Ishikawa (cell line): ENCODE measurements around the gene R3HDML.

Experiments
- CEBPB ChIP-seq: IDR thresholded peaks from 2 replicates; pipeline ENCODE4 v1.6.1; 2012
- CREB1 ChIP-seq: IDR thresholded peaks from 2 replicates; pipeline ENCODE4 v1.6.1; 2012; ENCODE audit warnings: low read depth
- EGR1 ChIP-seq: IDR thresholded peaks from 2 replicates; pipeline ENCODE4 v1.6.1; 2012
- EP300 ChIP-seq: IDR thresholded peaks from 2 replicates; pipeline ENCODE4 v1.6.1; 2012; ENCODE audit warnings: borderline replicate concordance
- FOXM1 ChIP-seq: IDR thresholded peaks from 2 replicates; pipeline ENCODE4 v1.6.1; 2012; ENCODE audit warnings: low read depth, borderline replicate concordance
- NFIC ChIP-seq: IDR thresholded peaks from 2 replicates; pipeline ENCODE4 v1.6.1; 2012
- RAD21 ChIP-seq: IDR thresholded peaks from 2 replicates; pipeline ENCODE4 v1.6.1; 2012; ENCODE audit warnings: low read depth
- TAF1 ChIP-seq: IDR thresholded peaks from 2 replicates; pipeline ENCODE4 v1.6.1; 2012; ENCODE audit warnings: low read depth, mild to moderate bottlenecking
- TCF12 ChIP-seq: IDR thresholded peaks from 2 replicates; pipeline ENCODE4 v1.6.1; 2012; ENCODE audit warnings: low read depth
- TEAD4 ChIP-seq: IDR thresholded peaks from 2 replicates; pipeline ENCODE4 v1.6.1; 2012
- YY1 ChIP-seq: IDR thresholded peaks from 2 replicates; pipeline ENCODE4 v1.6.1; 2012; ENCODE audit warnings: low read depth
- ZBTB7A ChIP-seq: IDR thresholded peaks from 2 replicates; pipeline ENCODE4 v1.6.1; 2012; ENCODE audit warnings: low read depth
- TF ChIP-seq, protein P1 (sequence below): IDR thresholded peaks from 2 replicates; pipeline ENCODE4 v1.6.1; 2012
- TF ChIP-seq, protein P2 (sequence below): IDR thresholded peaks from 2 replicates; pipeline ENCODE4 v1.6.1; 2012
- TF ChIP-seq, protein P3 (sequence below): IDR thresholded peaks from 2 replicates; pipeline ENCODE4 v1.6.1; 2012; ENCODE audit warnings: low read depth, mild to moderate bottlenecking

R3HDML gene

DNA sequence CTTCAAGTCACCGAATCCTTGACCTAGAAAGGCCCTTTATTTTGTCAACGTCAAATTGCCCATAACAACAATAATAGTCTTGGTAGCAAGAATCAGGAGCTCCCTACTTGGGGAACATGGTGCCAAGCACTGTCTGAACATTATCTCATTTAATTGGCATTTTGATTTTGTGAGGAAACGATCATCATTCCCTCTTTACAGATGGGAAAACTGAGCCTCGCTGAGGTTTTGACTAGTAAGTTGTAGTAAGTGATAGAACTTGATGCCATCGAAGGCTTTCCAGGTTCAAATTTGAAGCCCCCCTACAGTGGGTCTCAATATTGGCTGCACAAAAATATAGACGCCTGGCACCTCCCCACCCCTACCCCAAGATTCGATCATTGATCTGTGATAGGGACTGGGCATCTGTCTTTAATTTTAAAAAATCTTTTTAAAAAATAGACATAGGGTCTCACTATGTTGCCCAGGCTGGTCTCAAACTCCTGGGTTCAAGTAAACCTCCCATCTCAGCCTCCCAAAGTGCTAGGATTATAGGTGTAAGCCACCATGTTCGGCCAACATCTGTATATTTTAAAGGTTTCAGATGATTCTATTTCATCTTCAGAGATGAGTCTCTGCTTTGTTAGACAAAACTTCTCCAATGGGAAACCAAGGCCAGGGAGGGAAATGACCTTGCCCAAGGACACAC lies 55.4 kb downstream of the R3HDML start:
- TF ChIP-seq YY1: no peak
- TF ChIP-seq, protein P1, sequence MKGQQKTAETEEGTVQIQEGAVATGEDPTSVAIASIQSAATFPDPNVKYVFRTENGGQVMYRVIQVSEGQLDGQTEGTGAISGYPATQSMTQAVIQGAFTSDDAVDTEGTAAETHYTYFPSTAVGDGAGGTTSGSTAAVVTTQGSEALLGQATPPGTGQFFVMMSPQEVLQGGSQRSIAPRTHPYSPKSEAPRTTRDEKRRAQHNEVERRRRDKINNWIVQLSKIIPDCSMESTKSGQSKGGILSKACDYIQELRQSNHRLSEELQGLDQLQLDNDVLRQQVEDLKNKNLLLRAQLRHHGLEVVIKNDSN: no peak
- no peak for TF ChIP-seq EGR1
- TF ChIP-seq RAD21: no peak
- TF ChIP-seq ZBTB7A: no peak
- TF ChIP-seq, protein P2, sequence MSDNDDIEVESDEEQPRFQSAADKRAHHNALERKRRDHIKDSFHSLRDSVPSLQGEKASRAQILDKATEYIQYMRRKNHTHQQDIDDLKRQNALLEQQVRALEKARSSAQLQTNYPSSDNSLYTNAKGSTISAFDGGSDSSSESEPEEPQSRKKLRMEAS: no peak
- no peak for TF ChIP-seq TAF1
- no peak for TF ChIP-seq FOXM1
- TF ChIP-seq, protein P3, sequence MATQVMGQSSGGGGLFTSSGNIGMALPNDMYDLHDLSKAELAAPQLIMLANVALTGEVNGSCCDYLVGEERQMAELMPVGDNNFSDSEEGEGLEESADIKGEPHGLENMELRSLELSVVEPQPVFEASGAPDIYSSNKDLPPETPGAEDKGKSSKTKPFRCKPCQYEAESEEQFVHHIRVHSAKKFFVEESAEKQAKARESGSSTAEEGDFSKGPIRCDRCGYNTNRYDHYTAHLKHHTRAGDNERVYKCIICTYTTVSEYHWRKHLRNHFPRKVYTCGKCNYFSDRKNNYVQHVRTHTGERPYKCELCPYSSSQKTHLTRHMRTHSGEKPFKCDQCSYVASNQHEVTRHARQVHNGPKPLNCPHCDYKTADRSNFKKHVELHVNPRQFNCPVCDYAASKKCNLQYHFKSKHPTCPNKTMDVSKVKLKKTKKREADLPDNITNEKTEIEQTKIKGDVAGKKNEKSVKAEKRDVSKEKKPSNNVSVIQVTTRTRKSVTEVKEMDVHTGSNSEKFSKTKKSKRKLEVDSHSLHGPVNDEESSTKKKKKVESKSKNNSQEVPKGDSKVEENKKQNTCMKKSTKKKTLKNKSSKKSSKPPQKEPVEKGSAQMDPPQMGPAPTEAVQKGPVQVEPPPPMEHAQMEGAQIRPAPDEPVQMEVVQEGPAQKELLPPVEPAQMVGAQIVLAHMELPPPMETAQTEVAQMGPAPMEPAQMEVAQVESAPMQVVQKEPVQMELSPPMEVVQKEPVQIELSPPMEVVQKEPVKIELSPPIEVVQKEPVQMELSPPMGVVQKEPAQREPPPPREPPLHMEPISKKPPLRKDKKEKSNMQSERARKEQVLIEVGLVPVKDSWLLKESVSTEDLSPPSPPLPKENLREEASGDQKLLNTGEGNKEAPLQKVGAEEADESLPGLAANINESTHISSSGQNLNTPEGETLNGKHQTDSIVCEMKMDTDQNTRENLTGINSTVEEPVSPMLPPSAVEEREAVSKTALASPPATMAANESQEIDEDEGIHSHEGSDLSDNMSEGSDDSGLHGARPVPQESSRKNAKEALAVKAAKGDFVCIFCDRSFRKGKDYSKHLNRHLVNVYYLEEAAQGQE: no peak
- no peak for TF ChIP-seq CREB1
- TF ChIP-seq CEBPB: no peak
- no peak for TF ChIP-seq EP300
- TF ChIP-seq TEAD4: no peak
- TF ChIP-seq TCF12: no peak
- no peak for TF ChIP-seq NFIC

DNA sequence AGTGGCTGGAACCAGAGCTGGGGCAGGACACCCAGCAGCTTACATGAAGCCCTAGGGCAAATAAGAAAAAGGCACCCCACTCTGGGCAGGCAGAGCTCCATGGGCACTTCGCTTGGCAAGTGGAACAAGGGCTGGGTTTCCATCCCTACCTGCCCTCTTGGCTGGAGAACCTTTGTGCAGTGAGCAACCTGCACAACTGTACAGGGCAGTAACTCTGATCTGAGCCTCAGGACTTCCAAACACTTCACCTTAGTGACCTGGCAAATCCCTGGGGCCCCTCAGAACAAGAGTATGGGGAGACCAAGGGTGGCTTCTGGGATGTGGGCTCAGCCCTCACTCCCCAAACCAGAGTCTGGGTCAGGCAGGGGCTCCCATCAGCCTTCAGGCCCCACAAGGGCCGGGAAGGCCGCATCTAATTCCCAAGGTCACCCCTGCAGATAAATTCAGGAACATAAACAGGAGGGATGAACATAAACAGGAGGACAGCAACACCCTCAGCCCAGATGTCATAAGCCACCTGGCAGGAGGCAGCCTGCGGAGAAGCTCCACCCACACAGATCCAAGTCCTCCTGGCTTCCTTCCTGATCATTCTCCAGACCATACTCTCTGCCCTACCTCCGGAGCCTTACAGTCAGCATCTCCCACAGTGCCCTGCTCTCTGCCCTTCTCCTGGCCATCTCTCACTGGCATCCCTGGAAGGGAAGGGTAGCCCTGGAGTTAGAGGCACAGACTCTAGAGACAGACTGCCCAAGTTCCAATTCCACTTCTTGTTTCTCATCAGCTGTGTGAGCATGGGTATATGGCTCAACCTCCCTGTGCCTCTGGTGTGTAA lies 56.1 kb downstream of the R3HDML start:
- TF ChIP-seq, protein P2: no peak
- TF ChIP-seq RAD21 (no peak), TEAD4 (no peak), CEBPB (no peak), FOXM1 (no peak), NFIC (no peak), YY1 (no peak), EGR1 (no peak), CREB1 (no peak), TCF12 (no peak), TAF1 (no peak), ZBTB7A (no peak), EP300 (no peak)
- TF ChIP-seq, protein P3: no peak
- TF ChIP-seq, protein P1: no peak

DNA sequence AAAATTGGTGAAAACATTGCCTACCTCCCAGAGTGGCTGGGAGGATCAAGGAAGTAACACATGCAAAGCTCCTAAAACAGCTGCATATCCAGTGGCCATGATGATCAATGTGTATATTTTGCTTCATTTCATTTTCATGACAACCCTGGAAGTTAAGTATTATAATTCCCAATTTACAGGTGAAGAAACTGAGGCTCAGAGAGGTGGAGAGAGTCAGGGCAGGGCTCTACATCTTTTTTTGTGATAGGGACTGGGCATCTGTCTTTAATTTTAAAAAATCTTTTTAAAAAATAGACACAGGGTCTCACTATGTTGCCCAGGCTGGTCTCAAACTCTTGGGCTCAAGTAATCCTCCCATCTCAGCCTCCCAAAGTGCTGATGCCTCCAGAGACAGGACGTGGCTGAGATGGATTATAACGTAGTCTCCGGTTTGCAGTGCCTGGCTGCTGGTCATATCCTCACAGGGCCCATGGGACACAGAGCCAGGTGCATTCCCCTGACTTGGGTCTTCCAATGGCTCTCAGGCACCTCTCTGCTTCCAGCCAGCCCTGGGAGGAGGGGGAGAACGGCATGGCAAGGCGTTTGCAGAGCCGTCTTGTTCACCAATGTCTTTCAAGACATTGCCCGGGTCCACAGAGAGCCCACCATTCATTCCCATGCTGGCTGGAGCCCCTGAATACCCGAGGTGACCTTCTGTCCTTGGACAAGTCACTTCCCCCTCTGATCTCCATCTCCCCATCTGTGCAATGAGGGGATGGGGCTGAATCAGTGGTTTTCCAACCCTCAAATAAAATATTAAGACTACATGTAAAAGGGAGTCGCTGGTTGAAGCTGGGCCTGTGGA lies 57.0 kb downstream of the R3HDML start:
- TF ChIP-seq EP300: no peak
- no peak for TF ChIP-seq TAF1
- TF ChIP-seq, protein P3: no peak
- TF ChIP-seq TEAD4: no peak
- no peak for TF ChIP-seq CEBPB
- TF ChIP-seq, protein P1: no peak
- no peak for TF ChIP-seq EGR1
- TF ChIP-seq RAD21: no peak
- TF ChIP-seq, protein P2: no peak
- no peak for TF ChIP-seq YY1
- TF ChIP-seq ZBTB7A: no peak
- no peak for TF ChIP-seq NFIC
- TF ChIP-seq TCF12: no peak
- no peak for TF ChIP-seq FOXM1
- no peak for TF ChIP-seq CREB1
